GM23248 (cell line): Measurements from ENCODE around the gene DHRS3.

ENCODE experiments used
- EZH2 ChIP-seq: fragments of 200-600 bp; sonication (generic); IDR thresholded peaks from 2 replicates; pipeline ENCODE4 v1.6.1; 2018; ENCODE audit warnings: antibody characterized with exemption, mild to moderate bottlenecking; ENCODE audit not compliant: insufficient read depth, poor library complexity, severe bottlenecking
- EZH2phosphoT487 ChIP-seq: fragments of 200-600 bp; sonication (generic); IDR thresholded peaks from 2 replicates; pipeline ENCODE4 v1.6.1; 2018; ENCODE audit warnings: antibody characterized with exemption, moderate library complexity, mild to moderate bottlenecking, low read depth; ENCODE audit not compliant: insufficient read depth

DNA sequence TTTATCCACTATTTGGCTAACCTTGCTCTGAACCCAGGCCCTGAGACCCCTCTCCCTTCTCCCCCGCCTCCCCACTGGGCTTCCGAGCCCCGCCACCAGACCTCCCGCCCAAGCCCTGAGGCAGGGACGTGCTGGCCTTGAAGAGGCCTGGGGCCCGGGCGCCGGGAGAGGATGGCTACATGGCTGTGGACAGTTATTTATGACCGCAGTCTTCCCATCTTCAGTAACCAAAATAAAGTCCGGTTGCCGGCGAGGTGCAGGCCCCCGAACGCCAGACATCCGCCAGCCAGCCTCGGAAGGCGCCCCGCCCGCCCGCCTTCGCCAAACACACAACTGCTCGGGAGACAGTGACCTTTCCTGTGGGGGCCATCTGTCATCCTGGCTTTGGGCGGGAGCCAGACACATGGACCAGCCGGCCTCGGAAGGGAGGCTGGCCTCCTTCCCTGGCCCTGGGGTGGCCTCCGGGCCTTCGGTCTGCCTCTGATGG is 69.0 kb downstream of the DHRS3 start:
- TF ChIP-seq EZH2phosphoT487 (no peak), EZH2 (no peak)
